ENCODE measurements around the gene SPOP.
A peak's percentile ranks its signal among the peaks of the same experiment; 100 is the strongest.

SPOP gene

GRCh38 chr17:49575679-49576087, 102.2 kb downstream of the SPOP start, which contains the start of gene NXPH3:
Gene NXPH3, plus strand, starts transcription at chr17:49575871. Its CDS starts 349 bp downstream, at chr17:49576220.
- Histone ChIP-seq H3K4me2 (ENCODE audit: low read depth, low read length, poor library complexity, severe bottlenecking) (peak within 1 kb of the TSS; percentile 23), H3F3A (ENCODE audit: insufficient read depth) (no peaks in the 10 kb centered on the region), H3K27ac (ENCODE audit: low read depth, low read length) (no peak within 1 kb of the TSS), H2AFZ (ENCODE audit: low read depth, low read length, severe bottlenecking) (no peak within 1 kb of the TSS), H4K20me1 (ENCODE audit: low read depth, low read length) (no peaks in the 10 kb centered on the region), H3K27me3 (ENCODE audit: low read length) (no peaks in the 10 kb centered on the region), H3K9ac (ENCODE audit: low read length) (no peak within 1 kb of the TSS), H3K4me3 (ENCODE audit: insufficient read depth, low read length, poor library complexity, severe bottlenecking) (no peak within 1 kb of the TSS), H3K9me3 (ENCODE audit: insufficient read depth, low read length) (no peaks in the 10 kb centered on the region), H3K9me2 (replicated peaks; ENCODE audit: insufficient read depth, low read length) (no peaks in the 10 kb centered on the region), H3K36me3 (ENCODE audit: low read length) (no peaks in the 10 kb centered on the region), H3K79me2 (ENCODE audit: insufficient read depth, low read length) (no peaks in the 10 kb centered on the region)
- TF ChIP-seq CTCF (IDR thresholded peaks at IDR 0.05; ENCODE audit: insufficient read depth, low read length, poor library complexity, severe bottlenecking): no peak
- TF ChIP-seq EZH2phosphoT487 (conservative IDR thresholded peaks at IDR 0.05; ENCODE audit: low read length): no peak

GRCh38 chr17:49574945-49575678, 102.8 kb downstream of the SPOP start:
- Histone ChIP-seq H3K79me2 (ENCODE audit: insufficient read depth, low read length) (no peaks in the 10 kb centered on the region), H3F3A (ENCODE audit: insufficient read depth) (no peaks in the 10 kb centered on the region), H3K36me3 (ENCODE audit: low read length) (no peaks in the 10 kb centered on the region), H4K20me1 (ENCODE audit: low read depth, low read length) (no peaks in the 10 kb centered on the region), H3K9ac (ENCODE audit: low read length) (no peak overlapping the region), H3K4me3 (ENCODE audit: insufficient read depth, low read length, poor library complexity, severe bottlenecking) (no peak overlapping the region), H3K9me2 (replicated peaks; ENCODE audit: insufficient read depth, low read length) (no peaks in the 10 kb centered on the region), H3K9me3 (ENCODE audit: insufficient read depth, low read length) (no peaks in the 10 kb centered on the region), H2AFZ (ENCODE audit: low read depth, low read length, severe bottlenecking) (no peak overlapping the region), H3K27me3 (ENCODE audit: low read length) (no peaks in the 10 kb centered on the region), H3K4me2 (ENCODE audit: low read depth, low read length, poor library complexity, severe bottlenecking) (no peak overlapping the region), H3K27ac (ENCODE audit: low read depth, low read length) (no peak overlapping the region)
- TF ChIP-seq EZH2phosphoT487 (conservative IDR thresholded peaks at IDR 0.05; ENCODE audit: low read length): 0 out of 2 replicates have a peak, but pooled peaks have one; percentile 75
- TF ChIP-seq CTCF (IDR thresholded peaks at IDR 0.05; ENCODE audit: insufficient read depth, low read length, poor library complexity, severe bottlenecking): no peak

- Histone ChIP-seq H3F3A (ENCODE audit: insufficient read depth) (no peaks in the 10 kb centered on the region), H3K9me2 (replicated peaks; ENCODE audit: insufficient read depth, low read length) (no peaks in the 10 kb centered on the region), H3K27me3 (ENCODE audit: low read length) (no peaks in the 10 kb centered on the region), H3K27ac (ENCODE audit: low read depth, low read length) (no peak overlapping the region), H3K4me2 (ENCODE audit: low read depth, low read length, poor library complexity, severe bottlenecking) (no peak overlapping the region), H3K36me3 (ENCODE audit: low read length) (no peaks in the 10 kb centered on the region), H2AFZ (ENCODE audit: low read depth, low read length, severe bottlenecking) (no peak overlapping the region), H3K9ac (ENCODE audit: low read length) (no peak overlapping the region), H3K79me2 (ENCODE audit: insufficient read depth, low read length) (no peaks in the 10 kb centered on the region), H3K4me3 (ENCODE audit: insufficient read depth, low read length, poor library complexity, severe bottlenecking) (no peak overlapping the region), H4K20me1 (ENCODE audit: low read depth, low read length) (no peaks in the 10 kb centered on the region), H3K9me3 (ENCODE audit: insufficient read depth, low read length) (no peaks in the 10 kb centered on the region)
- TF ChIP-seq EZH2phosphoT487 (conservative IDR thresholded peaks at IDR 0.05; ENCODE audit: low read length) (no peak), CTCF (IDR thresholded peaks at IDR 0.05; ENCODE audit: insufficient read depth, low read length, poor library complexity, severe bottlenecking) (no peak)
Observed at GRCh38 chr17:49574323-49574781, 103.5 kb downstream of the SPOP start.

All from SU-DHL-6 (cell line).